HepG2 (cell line): ENCODE data around the gene TENT5A. TPM values are rescaled to one million over a fixed set of nuclear protein-coding genes. Genes with fewer than 3 reads are reported as not detected.
A peak's percentile ranks its signal among the peaks of the same experiment; 100 is the strongest.

ENCODE experiments used
- AKNA ChIP-seq: sonication (generic); formaldehyde crosslinking; IDR thresholded peaks from 2 replicates; pipeline ENCODE4 v1.4.0; 2020; ENCODE audit warnings: missing genetic modification reagents, borderline replicate concordance
- ARID2 ChIP-seq: sonication (generic); formaldehyde crosslinking; IDR thresholded peaks from 2 replicates; pipeline ENCODE4 v1.8.1; 2022; ENCODE audit warnings: mild to moderate bottlenecking, missing genetic modification reagents, borderline replicate concordance
- ARID4A ChIP-seq: sonication (generic); formaldehyde crosslinking; IDR thresholded peaks from 2 replicates; pipeline ENCODE4 v1.5.0; 2020; ENCODE audit warnings: mild to moderate bottlenecking, missing genetic modification reagents, borderline replicate concordance
- DDIT3 ChIP-seq: sonication (generic); formaldehyde crosslinking; IDR thresholded peaks from 2 replicates; pipeline ENCODE4 v1.4.0; 2020; ENCODE audit warnings: mild to moderate bottlenecking, missing genetic modification reagents
- EZH2 ChIP-seq: conservative IDR thresholded peaks from 2 replicates; pipeline ENCODE4 v1.6.1; 2012; ENCODE audit warnings: mild to moderate bottlenecking, low read depth, low read length, moderate library complexity
- FUBP1 ChIP-seq: sonication (generic); formaldehyde crosslinking; IDR thresholded peaks from 2 replicates; pipeline ENCODE4 v1.5.1; 2020; ENCODE audit warnings: missing genetic modification reagents, mild to moderate bottlenecking, borderline replicate concordance
- HNF4A ChIP-seq: sonication (generic); formaldehyde crosslinking; IDR thresholded peaks from 2 replicates; pipeline ENCODE4 v1.4.0; 2020; ENCODE audit warnings: missing genetic modification reagents
- HNRNPLL ChIP-seq: fragments of 200-400 bp; formaldehyde crosslinking; IDR thresholded peaks from 2 replicates; pipeline ENCODE4 v1.6.1; 2017; ENCODE audit warnings: mild to moderate bottlenecking, low read depth, low read length; ENCODE audit not compliant: poor library complexity, severe bottlenecking
- NCOR1 ChIP-seq: fragments of 200-600 bp; sonication (generic); IDR thresholded peaks from 2 replicates; pipeline ENCODE4 v1.7.0; 2017; ENCODE audit warnings: antibody characterized with exemption, low read length, borderline replicate concordance
- SRSF4 ChIP-seq: fragments of 200-400 bp; formaldehyde crosslinking; IDR thresholded peaks from one replicate; pipeline ENCODE4 v1.6.1; 2018; ENCODE audit warnings: mild to moderate bottlenecking, low read depth, low read length, moderate library complexity; ENCODE audit not compliant: poor library complexity, severe bottlenecking
- STAG1 ChIP-seq: sonication (generic); formaldehyde crosslinking; IDR thresholded peaks from 2 replicates; pipeline ENCODE4 v1.4.0; 2020; ENCODE audit warnings: missing genetic modification reagents
- THAP7 ChIP-seq: sonication (generic); formaldehyde crosslinking; IDR thresholded peaks from 2 replicates; pipeline ENCODE4 v1.8.1; 2023; ENCODE audit warnings: mild to moderate bottlenecking, missing genetic modification reagents
- TMF1 ChIP-seq: sonication (generic); formaldehyde crosslinking; IDR thresholded peaks from 2 replicates; pipeline ENCODE4 v1.8.1; 2022; ENCODE audit warnings: low read depth, missing genetic modification reagents
- ZNF138 ChIP-seq: sonication (generic); formaldehyde crosslinking; IDR thresholded peaks from 2 replicates; pipeline ENCODE4 v1.5.0; 2020; ENCODE audit warnings: mild to moderate bottlenecking, low read depth, missing genetic modification reagents
- ZNF766 ChIP-seq: sonication (generic); formaldehyde crosslinking; IDR thresholded peaks from 2 replicates; pipeline ENCODE4 v1.5.0; 2020; ENCODE audit warnings: missing genetic modification reagents, borderline replicate concordance
- polyA plus RNA-seq, 8 experiments: library from polyadenylated mRNA; depleted of rRNA in 3 of 8; stranded (reverse) in 7 of 8; unstranded in 1 of 8; fragments of >200 nt; fragmentation: Illumina TruSeq in 4 of 8; extraction: Trizol in 4 of 8; gene quantifications; 2 replicates each; pipeline versions ENCODE4 v1.2.1 to v1.2.3, GENCODE V29; 2011 to 2016; ENCODE audit warnings: low read depth in 4 of 8, missing spikeins in 1 of 8, mixed read lengths in 1 of 8; ENCODE audit not compliant: insufficient read depth in 1 of 8
- total RNA-seq, 5 experiments: library from RNA; depleted of rRNA; stranded (reverse); fragments of >200 nt; fragmentation: Illumina TruSeq; extraction: Trizol; gene quantifications; 2 replicates each; pipeline ENCODE4 v1.2.3, GENCODE V29; 2016; ENCODE audit warnings: low read depth in 1 of 5

The TENT5A gene
- total and polyA plus RNA-seq, 2 of the 13 experiments (the other 11 are each of a cell fraction or from before 2014, with no cell fraction given): 8.0 to 13.8 TPM

- TF ChIP-seq FUBP1 (CRISPR knock-in tag) (no peak), HNRNPLL (peak; percentile 88), THAP7 (CRISPR knock-in tag) (no peak), AKNA (CRISPR knock-in tag) (peak; percentile 85; the same call in 1 of the 2 replicates), TMF1 (CRISPR knock-in tag) (peak; percentile 39; the same call in 1 of the 2 replicates), SRSF4 (no peak), EZH2 (no peak), ARID4A (CRISPR knock-in tag) (peak; percentile 49; the same call in 1 of the 2 replicates), DDIT3 (CRISPR knock-in tag) (no peak), ARID2 (CRISPR knock-in tag) (no peak), NCOR1 (no peak; the same call in 1 of the 2 replicates), HNF4A (CRISPR knock-in tag) (peak; percentile 39), ZNF138 (0 out of 2 replicates have a peak, but pooled peaks have one; percentile 20), ZNF766 (CRISPR knock-in tag) (peak; percentile 86), STAG1 (peak; percentile 29)
Observed at GRCh38 chr6:81752921-81753710, 635 bp upstream of the TENT5A start (continued).
